Endothelial cell of umbilical vein (primary cell): ENCODE data around the gene ERBB4. TPM values are rescaled to one million over a fixed set of nuclear protein-coding genes. Genes with fewer than 3 reads are reported as not detected.

Experiments
- BruUV-seq: library from RNA; stranded (reverse); fragments of 400-500 nt; replicated peaks from 2 replicates; lab custom pipeline; 2021; lab: Mats Ljungman, UMichigan
- CTCF ChIA-PET: fragments of 300-600, 350-600 bp; sonication (Branson Sonifier 250); formaldehyde crosslinking; loops from one replicate; lab custom pipeline; 2021; ENCODE audit warnings: antibody characterized with exemption, inconsistent platforms; lab: Charles Lee
- POLR2A ChIA-PET: fragments of 300-600, 350-600 bp; sonication (Branson Sonifier 250); formaldehyde crosslinking; loops from one replicate; lab custom pipeline; 2021; ENCODE audit warnings: antibody characterized with exemption, inconsistent platforms; lab: Charles Lee
- DNase-seq: peaks from one replicate; pipeline ENCODE4 v3.0.0-alpha.2; 2011; ENCODE audit warnings: low read depth, low spot score
- FAIRE-seq: peaks from 2 replicates; lab custom pipeline; 2011; peaks lifted over from hg19 to GRCh38; lab: Jason Lieb, UNC
- H2AFZ ChIP-seq: 2 replicates; pipeline ENCODE4 v1.6.0; 2012; ENCODE audit warnings: low read depth, low read length, control low read depth, inconsistent platforms
- H3K27ac ChIP-seq: 2 replicates; pipeline ENCODE4 v1.5.1; 2011; ENCODE audit warnings: low read depth, mild to moderate bottlenecking, control low read depth, low read length, moderate library complexity; ENCODE audit not compliant: insufficient read depth
- H3K27me3 ChIP-seq, 2 experiments: 2 replicates each; pipeline versions ENCODE4 v1.6.0 to v1.6.1; 2011; ENCODE audit warnings: low read length in 2 of 2, mixed read lengths in 1 of 2; ENCODE audit not compliant: control insufficient read depth in 2 of 2, insufficient read depth in 2 of 2
- H3K36me3 ChIP-seq, 2 experiments: 2 replicates in 1 of 2; 3 replicates in 1 of 2; pipeline ENCODE4 v1.5.1; 2011; ENCODE audit warnings: low read length in 2 of 2, mild to moderate bottlenecking in 1 of 2, moderate library complexity in 1 of 2; ENCODE audit not compliant: control insufficient read depth in 2 of 2, insufficient read depth in 2 of 2; ENCODE audit errors: extremely low read depth in 1 of 2
- H3K4me1 ChIP-seq: 3 replicates; pipeline ENCODE4 v1.5.1; 2011; ENCODE audit warnings: mild to moderate bottlenecking, low read length; ENCODE audit not compliant: control insufficient read depth, insufficient read depth; ENCODE audit errors: extremely low read depth
- H3K4me2 ChIP-seq: 2 replicates; pipeline ENCODE4 v1.6.1; 2011; ENCODE audit warnings: low read length, control low read depth, mixed read lengths; ENCODE audit not compliant: insufficient read depth
- H3K4me3 ChIP-seq, 3 experiments: fragments of 200-600 bp in 1 of 3; sonication (generic), shearing (Covaris generic) in 1 of 3; replicated peaks in 1 of 3; 2 replicates each; pipeline ENCODE4 v1.5.1; 2011 to 2016; ENCODE audit warnings: control low read depth in 3 of 3, low read length in 3 of 3, mild to moderate bottlenecking in 2 of 3, inconsistent platforms in 1 of 3, low read depth in 1 of 3, moderate library complexity in 1 of 3; ENCODE audit not compliant: insufficient read depth in 1 of 3
- H3K79me2 ChIP-seq: 2 replicates; pipeline ENCODE4 v1.6.0; 2012; ENCODE audit warnings: low read length, inconsistent platforms; ENCODE audit not compliant: control insufficient read depth, insufficient read depth
- H3K9ac ChIP-seq: replicated peaks from 2 replicates; pipeline ENCODE3; 2011; ENCODE audit warnings: low read length, control low read depth; ENCODE audit not compliant: insufficient read depth; ENCODE audit errors: extremely low read depth
- H3K9me1 ChIP-seq: replicated peaks from 3 replicates; pipeline ENCODE4 v1.6.0; 2011; ENCODE audit warnings: mild to moderate bottlenecking, low read length; ENCODE audit not compliant: control insufficient read depth, insufficient read depth; ENCODE audit errors: extremely low read depth
- H3K9me3 ChIP-seq: replicated peaks from 2 replicates; pipeline ENCODE4 v1.5.1; 2012; ENCODE audit warnings: low read length, inconsistent platforms; ENCODE audit not compliant: control insufficient read depth, insufficient read depth
- H4K20me1 ChIP-seq: replicated peaks from 2 replicates; pipeline ENCODE3; 2011; ENCODE audit warnings: mild to moderate bottlenecking, low read length; ENCODE audit not compliant: control insufficient read depth, insufficient read depth; ENCODE audit errors: extremely low read depth
- CTCF ChIP-seq, 2 donors: IDR thresholded peaks; 1 replicate in 1 of 2; 2 replicates in 1 of 2; pipeline ENCODE4 v1.5.1; 2011; ENCODE audit warnings: low read length in 2 of 2, mild to moderate bottlenecking in 2 of 2, moderate library complexity in 2 of 2, control low read depth in 1 of 2, inconsistent platforms in 1 of 2, low read depth in 1 of 2; ENCODE audit not compliant: insufficient read depth in 1 of 2; ENCODE audit errors: extremely low read depth in 1 of 2
- EZH2 ChIP-seq: IDR thresholded peaks from 2 replicates; pipeline ENCODE4 v1.6.1; 2012; ENCODE audit warnings: borderline replicate concordance, low read depth, mild to moderate bottlenecking, moderate library complexity, low read length, inconsistent platforms; ENCODE audit not compliant: severe bottlenecking
- FOS ChIP-seq: IDR thresholded peaks from 2 replicates; pipeline ENCODE4 v1.6.1; 2011; ENCODE audit warnings: mild to moderate bottlenecking, low read length, moderate library complexity, borderline replicate concordance; ENCODE audit not compliant: insufficient read depth
- GATA2 ChIP-seq: IDR thresholded peaks from 2 replicates; pipeline ENCODE4 v1.7.0; 2011; ENCODE audit warnings: low read depth, mild to moderate bottlenecking, moderate library complexity, mixed read lengths, low read length; ENCODE audit not compliant: insufficient read length, insufficient read depth
- JUN ChIP-seq: IDR thresholded peaks from 2 replicates; pipeline ENCODE4 v1.6.1; 2011; ENCODE audit warnings: borderline replicate concordance, low read depth; ENCODE audit not compliant: insufficient read length, insufficient read depth
- MAX ChIP-seq: IDR thresholded peaks from 2 replicates; pipeline ENCODE4 v1.6.1; 2011; ENCODE audit not compliant: insufficient read depth, insufficient read length
- MYC ChIP-seq: IDR thresholded peaks from one replicate; pipeline ENCODE4 v1.6.1; 2011; ENCODE audit warnings: mild to moderate bottlenecking, low read depth, low read length
- POLR2A ChIP-seq: IDR thresholded peaks from 2 replicates; pipeline ENCODE4 v1.6.1; 2012; ENCODE audit warnings: low read depth, mild to moderate bottlenecking, control low read depth, low read length
- POLR2AphosphoS5 ChIP-seq: IDR thresholded peaks from 2 replicates; pipeline ENCODE4 v1.6.1; 2012; ENCODE audit warnings: low read depth, mild to moderate bottlenecking, control low read depth, low read length, moderate library complexity; ENCODE audit not compliant: insufficient read depth
- dilution Hi-C: fragments of 300-500 bp; cut with MboI; formaldehyde crosslinking; loops from one replicate; pipeline ENCODE4 v1.15.0; 2019; ENCODE audit warnings: low sequenced_read_pairs; ENCODE audit not compliant: extremely low pct_ligation_motif_present
- intact Hi-C: fragments of 100-400 bp; cut with micrococcal nuclease; formaldehyde crosslinking; loops from one replicate; pipeline ENCODE4 v1.10.0; 2022
- polyA plus RNA-seq, 4 experiments: library from polyadenylated mRNA; depleted of rRNA in 3 of 4; stranded (reverse) in 3 of 4; unstranded in 1 of 4; fragments of >200 nt; gene quantifications; 2 replicates each; pipeline versions ENCODE4 v1.2.1 to v1.2.3, GENCODE V29; 2011 to 2012; ENCODE audit warnings: missing spikeins in 1 of 4
- total RNA-seq: library from RNA; stranded (reverse); gene quantifications from 2 replicates; pipeline ENCODE4 v1.2.3, GENCODE V29; 2021

ERBB4 gene
- total and polyA plus RNA-seq, 2 donors (not counting 3 experiments of a cell fraction or from before 2014, with no cell fraction given), result 0.01 to 0.27 TPM

GRCh38 chr2:212276813-212277212 lies 261.8 kb downstream of the ERBB4 start:
- no peak overlapping the region for H2AFZ ChIP-seq
- H3K4me3 ChIP-seq, result no peak overlapping the region
- H3K4me1 ChIP-seq, result no peaks in the 10 kb centered on the region
- CTCF ChIA-PET, result no interaction called here
- no peak for FAIRE-seq
- H4K20me1 ChIP-seq, result no peaks in the 10 kb centered on the region
- H3K36me3 ChIP-seq, result no peaks in the 10 kb centered on the region
- POLR2A ChIA-PET, result no interaction called here
- intact Hi-C loops (no loop called here), dilution Hi-C loops (no loop called here)
- H3K9ac ChIP-seq, result no peak overlapping the region
- H3K27ac ChIP-seq, result no peak overlapping the region
- H3K9me3 ChIP-seq, result no peaks in the 10 kb centered on the region
- no peak for DNase-seq
- no peaks in the 10 kb centered on the region for H3K9me1 ChIP-seq
- no peaks in the 10 kb centered on the region for H3K27me3 ChIP-seq
- H3K4me2 ChIP-seq, result no peak overlapping the region
- TF ChIP-seq MYC, result no peak
- TF ChIP-seq GATA2, result no peak
- no peak for TF ChIP-seq POLR2AphosphoS5
- TF ChIP-seq JUN, result no peak
- TF ChIP-seq MAX, result no peak
- TF ChIP-seq FOS, result no peak
- no peak for TF ChIP-seq EZH2
- TF ChIP-seq POLR2A, result no peak
- no peak for TF ChIP-seq CTCF (IDR thresholded peaks at IDR 0.05; ENCODE audit: extremely low read depth in 1 of 2, insufficient read depth in 1 of 2, low read depth in 1 of 2, low read length in 2 of 2)
- H3K79me2 ChIP-seq, result no peaks in the 10 kb centered on the region
- BruUV-seq, result no TSS peak
